ENCODE data around the gene SALL1.

SALL1 gene

DNA sequence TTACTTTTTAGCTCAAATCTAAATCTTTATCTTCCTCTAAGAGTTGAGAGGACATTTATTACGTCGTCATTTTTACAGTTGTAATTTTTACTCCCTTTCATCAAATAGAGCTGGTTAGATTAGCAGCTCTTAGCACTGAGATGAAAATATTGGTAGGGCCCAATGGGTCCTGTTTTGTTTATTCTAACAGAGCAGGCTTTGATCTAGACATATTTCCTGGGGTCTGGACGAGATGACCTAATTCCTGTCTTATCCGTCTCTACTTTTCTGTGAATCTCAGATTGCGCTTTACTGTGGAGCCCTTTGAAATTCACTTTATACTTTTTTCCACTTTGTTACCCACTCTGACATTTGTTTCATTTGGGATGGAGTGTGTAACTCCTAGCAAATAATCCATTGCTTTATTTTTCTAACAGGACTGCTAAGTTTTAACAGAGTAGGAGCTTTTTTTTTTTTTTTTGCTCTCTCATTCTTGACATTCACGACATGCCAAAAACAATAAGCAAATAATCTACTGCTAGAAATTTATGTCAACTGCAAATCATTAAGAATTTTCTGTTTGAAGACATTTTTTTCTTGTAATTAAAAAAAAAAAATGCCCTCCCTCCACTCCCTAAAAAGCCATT, 18.5 kb downstream of the SALL1 start:
- no peak overlapping the region for H3K27ac ChIP-seq (ENCODE audit: low read depth, low read length)
- H3K27me3 ChIP-seq (ENCODE audit: control insufficient read depth, low read length): no peaks in the 10 kb centered on the region
- H3K9me3 ChIP-seq (ENCODE audit: control insufficient read depth, insufficient read depth, low read length): no peaks in the 10 kb centered on the region
- no peaks in the 10 kb centered on the region for H3K4me1 ChIP-seq (ENCODE audit: control insufficient read depth, low read length)
- H3K9me2 ChIP-seq (replicated peaks; ENCODE audit: control insufficient read depth, low read length): no peaks in the 10 kb centered on the region
- no peak overlapping the region for H3K4me3 ChIP-seq (ENCODE audit: low read length)
- H3K79me2 ChIP-seq (ENCODE audit: control insufficient read depth, low read length): no peaks in the 10 kb centered on the region
- H3K4me2 ChIP-seq (ENCODE audit: low read length): no peak overlapping the region
- no peaks in the 10 kb centered on the region for H4K20me1 ChIP-seq (ENCODE audit: control insufficient read depth, insufficient read depth, low read depth, low read length)
- no peaks in the 10 kb centered on the region for H3F3A ChIP-seq (ENCODE audit: control insufficient read depth, insufficient read depth)
- H3K36me3 ChIP-seq (ENCODE audit: control insufficient read depth, low read length): no peaks in the 10 kb centered on the region
- no peak for TF ChIP-seq EZH2phosphoT487 (IDR thresholded peaks at IDR 0.05; ENCODE audit: borderline replicate concordance, low read length)
- TF ChIP-seq, protein P1, sequence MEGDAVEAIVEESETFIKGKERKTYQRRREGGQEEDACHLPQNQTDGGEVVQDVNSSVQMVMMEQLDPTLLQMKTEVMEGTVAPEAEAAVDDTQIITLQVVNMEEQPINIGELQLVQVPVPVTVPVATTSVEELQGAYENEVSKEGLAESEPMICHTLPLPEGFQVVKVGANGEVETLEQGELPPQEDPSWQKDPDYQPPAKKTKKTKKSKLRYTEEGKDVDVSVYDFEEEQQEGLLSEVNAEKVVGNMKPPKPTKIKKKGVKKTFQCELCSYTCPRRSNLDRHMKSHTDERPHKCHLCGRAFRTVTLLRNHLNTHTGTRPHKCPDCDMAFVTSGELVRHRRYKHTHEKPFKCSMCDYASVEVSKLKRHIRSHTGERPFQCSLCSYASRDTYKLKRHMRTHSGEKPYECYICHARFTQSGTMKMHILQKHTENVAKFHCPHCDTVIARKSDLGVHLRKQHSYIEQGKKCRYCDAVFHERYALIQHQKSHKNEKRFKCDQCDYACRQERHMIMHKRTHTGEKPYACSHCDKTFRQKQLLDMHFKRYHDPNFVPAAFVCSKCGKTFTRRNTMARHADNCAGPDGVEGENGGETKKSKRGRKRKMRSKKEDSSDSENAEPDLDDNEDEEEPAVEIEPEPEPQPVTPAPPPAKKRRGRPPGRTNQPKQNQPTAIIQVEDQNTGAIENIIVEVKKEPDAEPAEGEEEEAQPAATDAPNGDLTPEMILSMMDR (IDR thresholded peaks at IDR 0.05; ENCODE audit: low read depth, low read length, poor library complexity, severe bottlenecking): no peak

GRCh38 chr16:51131619-51132018, 19.5 kb downstream of the SALL1 start:
- H3K79me2 ChIP-seq (ENCODE audit: control insufficient read depth, low read length): no peaks in the 10 kb centered on the region
- H3K4me2 ChIP-seq (ENCODE audit: low read length): no peak overlapping the region
- no peaks in the 10 kb centered on the region for H3F3A ChIP-seq (ENCODE audit: control insufficient read depth, insufficient read depth)
- no peaks in the 10 kb centered on the region for H3K9me2 ChIP-seq (replicated peaks; ENCODE audit: control insufficient read depth, low read length)
- no peak for TF ChIP-seq EZH2phosphoT487 (IDR thresholded peaks at IDR 0.05; ENCODE audit: borderline replicate concordance, low read length)
- TF ChIP-seq, protein P1 (IDR thresholded peaks at IDR 0.05; ENCODE audit: low read depth, low read length, poor library complexity, severe bottlenecking): no peak
- H4K20me1 ChIP-seq (ENCODE audit: control insufficient read depth, insufficient read depth, low read depth, low read length): no peaks in the 10 kb centered on the region
- no peak overlapping the region for H3K27ac ChIP-seq (ENCODE audit: low read depth, low read length)
- no peaks in the 10 kb centered on the region for H3K36me3 ChIP-seq (ENCODE audit: control insufficient read depth, low read length)
- H3K4me1 ChIP-seq (ENCODE audit: control insufficient read depth, low read length): no peaks in the 10 kb centered on the region
- no peaks in the 10 kb centered on the region for H3K27me3 ChIP-seq (ENCODE audit: control insufficient read depth, low read length)
- no peak overlapping the region for H3K4me3 ChIP-seq (ENCODE audit: low read length)
- H3K9me3 ChIP-seq (ENCODE audit: control insufficient read depth, insufficient read depth, low read length): no peaks in the 10 kb centered on the region

DNA sequence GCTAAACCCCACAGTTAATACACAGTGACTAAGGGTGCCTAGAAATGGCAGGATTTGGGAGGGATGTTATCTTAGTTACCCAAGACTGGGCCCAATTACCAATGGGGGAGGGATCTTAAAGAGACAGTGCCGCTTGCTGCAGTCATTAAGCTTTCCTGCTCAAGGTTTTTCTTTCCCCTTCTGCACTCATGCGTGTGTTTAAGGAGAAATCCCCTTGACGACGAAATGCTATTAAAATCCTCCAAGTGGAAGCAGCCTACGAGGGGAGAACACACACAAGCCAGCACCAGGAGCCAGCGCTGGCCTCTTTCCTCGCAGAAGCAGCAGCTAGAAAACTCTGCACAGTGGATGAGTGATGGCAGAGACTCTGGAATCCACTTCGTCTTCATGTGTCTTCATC, 22.0 kb downstream of the SALL1 start:
- no peaks in the 10 kb centered on the region for H3K9me2 ChIP-seq (replicated peaks; ENCODE audit: control insufficient read depth, low read length)

More for the DNA sequence above, 22.0 kb downstream of the SALL1 start:
- TF ChIP-seq EZH2phosphoT487 (IDR thresholded peaks at IDR 0.05; ENCODE audit: borderline replicate concordance, low read length): no peak
- TF ChIP-seq, protein P1 (IDR thresholded peaks at IDR 0.05; ENCODE audit: low read depth, low read length, poor library complexity, severe bottlenecking): no peak
- no peaks in the 10 kb centered on the region for H3K79me2 ChIP-seq (ENCODE audit: control insufficient read depth, low read length)
- H3K4me1 ChIP-seq (ENCODE audit: control insufficient read depth, low read length): no peaks in the 10 kb centered on the region
- no peak overlapping the region for H3K4me3 ChIP-seq (ENCODE audit: low read length)
- H3K4me2 ChIP-seq (ENCODE audit: low read length): no peak overlapping the region
- no peak overlapping the region for H3K27ac ChIP-seq (ENCODE audit: low read depth, low read length)
- H4K20me1 ChIP-seq (ENCODE audit: control insufficient read depth, insufficient read depth, low read depth, low read length): no peaks in the 10 kb centered on the region
- H3K27me3 ChIP-seq (ENCODE audit: control insufficient read depth, low read length): no peaks in the 10 kb centered on the region
- no peaks in the 10 kb centered on the region for H3K9me3 ChIP-seq (ENCODE audit: control insufficient read depth, insufficient read depth, low read length)
- no peaks in the 10 kb centered on the region for H3K36me3 ChIP-seq (ENCODE audit: control insufficient read depth, low read length)
- no peaks in the 10 kb centered on the region for H3F3A ChIP-seq (ENCODE audit: control insufficient read depth, insufficient read depth)
